Liver (tissue), 3 donors: ENCODE data around the gene MRPL58.

Experiments used
- RAD21 ChIP-seq, 2 donors: IDR thresholded peaks; 2 replicates each; pipeline ENCODE4 v1.6.1; 2016; ENCODE audit warnings: antibody characterized with exemption in 2 of 2, mild to moderate bottlenecking in 2 of 2
- TF ChIP-seq, protein P1 (sequence below): IDR thresholded peaks from 2 replicates; pipeline ENCODE4 v1.6.1; 2016; ENCODE audit warnings: antibody characterized with exemption
- TF ChIP-seq, protein P2 (sequence below): fragments of 150-350 bp; IDR thresholded peaks from 2 replicates; pipeline ENCODE4 v1.5.1; 2017; ENCODE audit warnings: improper control_type of control experiment, low read depth, low read length; ENCODE audit not compliant: missing input control
- TF ChIP-seq, protein P3 (sequence below): IDR thresholded peaks from 2 replicates; pipeline ENCODE4 v1.6.1; 2016; ENCODE audit warnings: antibody characterized with exemption
- donor health status: healthy.
- donor health status: healthy.

DNA sequence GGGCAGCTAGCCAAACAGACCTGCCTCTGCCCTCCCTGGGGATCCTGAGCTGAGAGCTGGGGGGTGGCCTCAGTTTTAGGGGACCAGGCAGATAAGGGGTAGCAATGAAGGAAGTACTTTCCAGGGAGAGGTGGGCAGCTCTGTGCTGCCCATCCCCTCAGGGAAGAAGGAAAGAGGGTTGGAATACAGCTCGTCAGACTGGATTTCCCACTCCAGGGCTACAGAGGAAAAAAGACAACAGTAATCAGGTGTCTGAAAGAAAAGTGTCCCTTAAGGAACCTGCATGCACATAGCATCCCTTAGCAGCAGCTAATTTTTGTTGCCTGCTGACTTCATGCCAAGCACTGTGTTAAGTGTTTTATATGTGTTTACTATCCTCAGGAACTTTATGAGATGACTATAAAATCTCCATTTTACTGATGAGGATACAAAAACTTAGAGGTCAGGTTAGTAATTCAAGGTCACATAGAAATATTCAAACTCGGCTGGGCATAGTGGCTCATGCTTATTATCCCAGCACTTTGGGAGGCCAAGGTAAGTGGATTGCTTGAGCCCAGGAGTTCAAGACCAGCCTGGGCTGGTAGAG, 3.2 kb upstream of the MRPL58 start:
- TF ChIP-seq, protein P1, sequence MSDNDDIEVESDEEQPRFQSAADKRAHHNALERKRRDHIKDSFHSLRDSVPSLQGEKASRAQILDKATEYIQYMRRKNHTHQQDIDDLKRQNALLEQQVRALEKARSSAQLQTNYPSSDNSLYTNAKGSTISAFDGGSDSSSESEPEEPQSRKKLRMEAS, result no peak
- TF ChIP-seq RAD21 (IDR thresholded peaks at IDR 0.05), result no peak
- TF ChIP-seq, protein P2, sequence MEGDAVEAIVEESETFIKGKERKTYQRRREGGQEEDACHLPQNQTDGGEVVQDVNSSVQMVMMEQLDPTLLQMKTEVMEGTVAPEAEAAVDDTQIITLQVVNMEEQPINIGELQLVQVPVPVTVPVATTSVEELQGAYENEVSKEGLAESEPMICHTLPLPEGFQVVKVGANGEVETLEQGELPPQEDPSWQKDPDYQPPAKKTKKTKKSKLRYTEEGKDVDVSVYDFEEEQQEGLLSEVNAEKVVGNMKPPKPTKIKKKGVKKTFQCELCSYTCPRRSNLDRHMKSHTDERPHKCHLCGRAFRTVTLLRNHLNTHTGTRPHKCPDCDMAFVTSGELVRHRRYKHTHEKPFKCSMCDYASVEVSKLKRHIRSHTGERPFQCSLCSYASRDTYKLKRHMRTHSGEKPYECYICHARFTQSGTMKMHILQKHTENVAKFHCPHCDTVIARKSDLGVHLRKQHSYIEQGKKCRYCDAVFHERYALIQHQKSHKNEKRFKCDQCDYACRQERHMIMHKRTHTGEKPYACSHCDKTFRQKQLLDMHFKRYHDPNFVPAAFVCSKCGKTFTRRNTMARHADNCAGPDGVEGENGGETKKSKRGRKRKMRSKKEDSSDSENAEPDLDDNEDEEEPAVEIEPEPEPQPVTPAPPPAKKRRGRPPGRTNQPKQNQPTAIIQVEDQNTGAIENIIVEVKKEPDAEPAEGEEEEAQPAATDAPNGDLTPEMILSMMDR, result no peak
- TF ChIP-seq, protein P3, sequence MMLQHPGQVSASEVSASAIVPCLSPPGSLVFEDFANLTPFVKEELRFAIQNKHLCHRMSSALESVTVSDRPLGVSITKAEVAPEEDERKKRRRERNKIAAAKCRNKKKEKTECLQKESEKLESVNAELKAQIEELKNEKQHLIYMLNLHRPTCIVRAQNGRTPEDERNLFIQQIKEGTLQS, result no peak
